Neural progenitor cell (in vitro differentiated cells): Measurements from ENCODE around the gene GLIS2.
A peak's percentile ranks its signal among the peaks of the same experiment; 100 is the strongest.

Experiments
- EZH2 ChIP-seq: fragments of 200-600 bp; sonication (generic); IDR thresholded peaks from 2 replicates; pipeline ENCODE4 v1.6.1; 2017; ENCODE audit warnings: antibody characterized with exemption, mild to moderate bottlenecking, moderate library complexity
- TF ChIP-seq, protein P1 (sequence below): fragments of 200-600 bp; sonication (generic); IDR thresholded peaks from 2 replicates; pipeline ENCODE4 v1.5.1; 2017; ENCODE audit warnings: antibody characterized with exemption, mild to moderate bottlenecking

- TF ChIP-seq, protein P1, sequence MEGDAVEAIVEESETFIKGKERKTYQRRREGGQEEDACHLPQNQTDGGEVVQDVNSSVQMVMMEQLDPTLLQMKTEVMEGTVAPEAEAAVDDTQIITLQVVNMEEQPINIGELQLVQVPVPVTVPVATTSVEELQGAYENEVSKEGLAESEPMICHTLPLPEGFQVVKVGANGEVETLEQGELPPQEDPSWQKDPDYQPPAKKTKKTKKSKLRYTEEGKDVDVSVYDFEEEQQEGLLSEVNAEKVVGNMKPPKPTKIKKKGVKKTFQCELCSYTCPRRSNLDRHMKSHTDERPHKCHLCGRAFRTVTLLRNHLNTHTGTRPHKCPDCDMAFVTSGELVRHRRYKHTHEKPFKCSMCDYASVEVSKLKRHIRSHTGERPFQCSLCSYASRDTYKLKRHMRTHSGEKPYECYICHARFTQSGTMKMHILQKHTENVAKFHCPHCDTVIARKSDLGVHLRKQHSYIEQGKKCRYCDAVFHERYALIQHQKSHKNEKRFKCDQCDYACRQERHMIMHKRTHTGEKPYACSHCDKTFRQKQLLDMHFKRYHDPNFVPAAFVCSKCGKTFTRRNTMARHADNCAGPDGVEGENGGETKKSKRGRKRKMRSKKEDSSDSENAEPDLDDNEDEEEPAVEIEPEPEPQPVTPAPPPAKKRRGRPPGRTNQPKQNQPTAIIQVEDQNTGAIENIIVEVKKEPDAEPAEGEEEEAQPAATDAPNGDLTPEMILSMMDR = peak; percentile 96
- no peak for TF ChIP-seq EZH2
These were observed 27.5 kb upstream of the GLIS2 start for GRCh38 chr16:4288148-4288921.
